NCI-H146 treated with DMSO at 0.1 percent for 48 hours (cell line): ENCODE measurements around the gene ZBTB42.
"Not testable (repeated sequence)": the region's sequence is repeated elsewhere in the genome, so short reads cannot be mapped to it uniquely, and the experiment has no call there.

Source experiments
- DNase-seq: peaks from one replicate; lab custom pipeline; 2025; ENCODE audit not compliant: unreplicated experiment; lab: John Stamatoyannopoulos, UW

ZBTB42 gene

DNA sequence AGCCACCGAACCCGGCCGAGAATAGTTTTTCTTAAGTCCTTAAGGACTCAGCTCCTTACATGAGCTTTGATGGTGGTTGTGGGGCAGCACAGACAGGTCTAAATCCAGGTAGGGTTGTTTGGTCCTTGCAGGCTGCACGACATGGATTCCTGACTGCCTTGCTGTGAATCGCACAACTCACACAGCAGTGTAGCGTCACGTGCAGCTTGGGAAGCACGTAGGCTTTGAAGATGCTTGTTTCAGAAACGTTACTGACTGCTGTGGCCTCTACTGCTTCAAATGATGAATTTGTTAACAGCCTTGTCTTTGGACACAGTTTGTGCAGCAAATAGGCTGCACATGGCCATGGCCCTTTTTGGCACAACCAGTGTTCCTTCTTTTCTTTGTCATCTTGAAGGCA, 29.9 kb downstream of the ZBTB42 start:
- no peak for DNase-seq

GRCh38 chr14:104836171-104836935, 35.5 kb downstream of the ZBTB42 start:
- DNase-seq: not testable (repeated sequence)

GRCh38 chr14:104841730-104842129, 40.8 kb downstream of the ZBTB42 start:
- DNase-seq: no peak

DNA sequence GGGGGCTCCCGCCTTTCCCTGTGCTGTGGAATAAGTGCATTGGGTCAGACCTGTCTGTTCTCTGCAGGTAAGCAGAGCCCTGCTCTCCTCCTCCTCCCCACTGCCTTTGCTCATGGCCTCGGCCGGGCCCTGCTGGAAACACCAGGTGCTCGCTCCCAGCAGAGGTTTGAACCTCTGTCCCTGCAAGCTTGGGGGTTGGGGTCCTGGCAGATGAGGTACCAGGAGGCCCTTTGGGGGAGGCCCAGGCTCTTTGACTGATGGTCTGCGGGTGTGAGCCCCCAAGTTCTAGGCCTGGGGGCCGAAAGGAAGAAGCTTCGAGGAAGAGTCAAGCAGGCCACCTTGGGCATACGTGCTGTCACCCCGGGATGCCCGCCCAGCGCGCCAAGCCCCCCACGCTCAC, 42.1 kb downstream of the ZBTB42 start:
- no peak for DNase-seq

DNA sequence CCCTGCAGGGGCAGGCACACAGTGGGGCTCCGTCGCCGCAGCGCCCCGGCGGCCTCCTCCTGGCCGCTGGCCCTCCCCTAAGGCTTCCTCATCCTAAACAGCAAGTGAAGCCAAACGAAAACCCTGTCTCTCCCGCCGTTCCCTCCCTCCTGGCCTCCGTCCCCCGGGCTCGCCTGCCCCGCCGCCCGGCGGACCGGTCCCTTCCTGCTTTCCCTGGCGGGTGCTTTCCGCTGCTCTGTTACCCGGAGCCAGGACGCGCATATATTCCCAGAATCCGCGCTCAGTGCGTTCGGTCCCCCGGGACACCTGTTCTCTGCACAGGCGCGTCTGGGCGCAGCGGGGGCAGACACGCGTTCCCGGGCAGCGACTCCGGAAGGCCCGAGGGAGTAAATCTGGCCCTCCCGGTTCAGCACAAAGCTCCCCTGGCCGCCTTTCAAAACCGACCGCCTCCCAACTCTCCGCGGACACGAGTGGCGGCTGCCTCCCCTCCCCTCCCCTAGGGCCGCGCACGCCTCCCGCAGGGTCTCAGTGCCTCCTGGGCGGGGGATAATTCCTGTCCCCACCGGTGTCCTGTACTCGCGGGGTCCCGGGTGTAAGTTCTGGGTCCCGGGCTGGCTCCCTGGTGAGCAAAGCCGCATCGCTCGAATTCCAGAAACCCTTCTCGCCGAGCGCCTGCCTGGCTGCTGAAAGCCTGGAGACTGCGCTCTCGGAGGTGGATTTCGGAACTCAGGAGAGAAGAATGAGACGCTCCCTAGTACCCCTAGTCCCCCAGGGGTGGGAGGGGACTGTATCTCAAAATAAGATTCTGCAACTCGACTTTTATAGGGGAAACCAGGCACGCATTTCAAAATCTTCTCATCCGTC, 42.8 kb downstream of the ZBTB42 start:
- no peak for DNase-seq

GRCh38 chr14:104844306-104845032, 43.6 kb downstream of the ZBTB42 start:
- DNase-seq: no peak

DNA sequence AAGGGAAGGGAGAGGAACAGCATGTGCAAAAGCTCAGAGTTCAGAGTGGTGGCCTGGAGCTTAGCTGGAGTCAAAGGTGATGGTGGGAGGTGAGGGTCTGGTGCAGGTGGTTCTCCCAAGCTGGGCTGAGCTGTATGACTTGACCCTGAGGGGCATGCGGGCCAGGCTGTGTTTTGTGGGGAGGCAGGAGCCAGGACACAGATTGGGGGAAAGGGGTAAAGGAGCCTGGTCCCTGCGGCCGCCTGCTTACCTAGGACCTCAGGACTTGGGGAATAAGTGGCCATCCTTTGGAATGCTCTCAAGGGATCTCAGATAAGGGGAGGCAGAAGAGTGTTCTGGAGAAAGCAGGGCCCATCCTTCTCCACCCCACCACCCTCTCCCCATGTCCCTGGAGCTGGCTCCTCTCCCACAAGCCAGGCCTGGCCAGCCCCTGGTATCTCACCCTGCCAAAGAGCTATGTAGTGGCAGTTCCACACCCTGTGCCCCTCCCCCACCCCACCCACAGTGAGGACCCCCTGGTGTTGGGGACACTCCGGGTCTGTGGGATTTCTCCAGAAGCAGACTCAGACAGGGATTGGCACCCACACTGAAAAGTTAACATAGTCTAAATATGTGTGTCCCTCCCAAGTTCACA, 44.2 kb downstream of the ZBTB42 start:
- DNase-seq: no peak

DNA sequence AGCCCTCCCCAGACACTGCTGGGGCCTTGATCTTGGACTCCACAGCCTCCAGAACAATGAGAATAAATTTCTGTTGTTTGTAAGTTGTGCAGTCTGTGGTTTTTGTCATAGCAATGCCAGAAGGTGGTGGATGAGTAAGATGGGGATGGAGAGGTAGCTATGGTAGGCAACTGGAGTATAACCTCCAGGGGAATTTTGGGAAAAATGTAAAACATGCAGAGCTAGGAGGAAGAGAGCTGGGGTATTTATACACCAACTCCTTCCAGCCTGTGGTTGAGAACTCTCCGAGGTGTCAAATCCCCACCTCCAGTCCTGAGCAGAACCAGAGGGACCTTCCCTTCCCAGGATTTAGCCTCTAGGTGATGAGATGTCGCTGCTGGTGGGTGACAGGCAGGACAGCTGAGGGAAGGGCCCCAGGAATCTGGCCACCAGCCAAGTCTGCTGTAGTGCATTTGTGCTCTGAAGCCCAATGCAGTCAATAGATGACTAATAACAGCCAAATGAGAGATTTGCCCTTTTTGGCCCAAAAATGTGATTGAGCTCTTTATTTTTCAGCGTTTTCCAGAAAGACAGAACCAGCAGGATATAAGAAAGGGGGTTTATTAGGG, 45.0 kb downstream of the ZBTB42 start:
- no peak for DNase-seq

DNA sequence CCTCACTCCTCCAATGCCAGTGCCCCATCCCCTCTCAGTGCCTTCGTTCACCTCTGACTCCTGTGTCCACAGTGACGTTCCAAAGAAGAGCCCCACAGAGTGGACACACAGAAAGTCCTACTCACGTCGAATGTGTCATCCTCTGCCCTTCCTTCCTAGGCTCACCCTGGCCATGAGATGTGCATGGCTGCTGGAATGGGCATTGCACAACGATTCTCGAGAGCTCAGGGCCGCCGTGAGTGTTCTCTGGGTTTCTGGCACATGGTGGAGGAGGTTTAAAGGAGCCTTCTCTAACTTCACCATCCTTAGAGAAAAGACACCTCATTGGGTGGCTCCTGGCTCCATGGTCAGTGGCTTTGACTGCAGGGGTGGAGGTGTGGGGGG, 51.4 kb downstream of the ZBTB42 start:
- DNase-seq: no peak
